SKM-1 treated with dmso at 0.1 percent for 144 hours (cell line): ENCODE data around the gene PLCG2.
"Not testable (repeated sequence)": the region's sequence is repeated elsewhere in the genome, so short reads cannot be mapped to it uniquely, and the experiment has no call there.

Source experiments
- DNase-seq: peaks from one replicate; lab custom pipeline; 2025; ENCODE audit not compliant: unreplicated experiment; lab: John Stamatoyannopoulos, UW

Gene PLCG2

GRCh38 chr16:81934711-81935110 is 155.6 kb downstream of the PLCG2 start:
- DNase-seq = not testable (repeated sequence)

GRCh38 chr16:81936209-81937000 is 157.3 kb downstream of the PLCG2 start:
- DNase-seq = no peak

- no peak for DNase-seq
These were observed 158.4 kb downstream of the PLCG2 start for GRCh38 chr16:81937305-81938038.

GRCh38 chr16:81938326-81939163 is 159.5 kb downstream of the PLCG2 start:
- DNase-seq = no peak

GRCh38 chr16:81939164-81940056 is 160.3 kb downstream of the PLCG2 start:
- DNase-seq = no peak

GRCh38 chr16:81940781-81941560 is 161.9 kb downstream of the PLCG2 start:
- peak; percentile 14 for DNase-seq

GRCh38 chr16:81942007-81942601 is 163.0 kb downstream of the PLCG2 start:
- DNase-seq = no peak

GRCh38 chr16:81945665-81946064 is 166.6 kb downstream of the PLCG2 start:
- DNase-seq = no peak

- DNase-seq = no peak
These were observed 167.1 kb downstream of the PLCG2 start for GRCh38 chr16:81946206-81946605.

- no peak for DNase-seq
These were observed 172.5 kb downstream of the PLCG2 start for GRCh38 chr16:81951564-81951963.

- peak; percentile 28 for DNase-seq
These were observed 177.3 kb downstream of the PLCG2 start for GRCh38 chr16:81956213-81956948.

GRCh38 chr16:81964808-81965207 is 185.7 kb downstream of the PLCG2 start:
- no peak for DNase-seq

- DNase-seq = no peak
These were observed 188.3 kb downstream of the PLCG2 start for GRCh38 chr16:81967358-81967757.

GRCh38 chr16:81971853-81972252 is 192.8 kb downstream of the PLCG2 start:
- DNase-seq = no peak

- DNase-seq = no peak
These were observed 194.6 kb downstream of the PLCG2 start for GRCh38 chr16:81973737-81974136.

- DNase-seq = no peak
These were observed 196.5 kb downstream of the PLCG2 start for GRCh38 chr16:81975637-81976036.

- DNase-seq = not testable (repeated sequence)
These were observed 198.3 kb downstream of the PLCG2 start for GRCh38 chr16:81977335-81977942.

GRCh38 chr16:81987121-81987520 is 208.0 kb downstream of the PLCG2 start:
- no peak for DNase-seq
